ENCODE measurements around the gene PSMB3. TPM values are rescaled to one million over a fixed set of nuclear protein-coding genes. Genes with fewer than 3 reads are reported as not detected.
A peak's percentile ranks its signal among the peaks of the same experiment; 100 is the strongest.

PSMB3 gene
- total RNA-seq, 1 donor from 2014 or later, result 138 TPM

- Mint-ChIP-seq H3K27ac (peak within 1 kb of the TSS; percentile 98), H3K36me3 (ENCODE audit: insufficient read depth) (peaks cover 22% of the 10 kb centered on the region), H3K4me3 (ENCODE audit: low read depth) (peak within 1 kb of the TSS; percentile 90), H3K9me3 (ENCODE audit: low read depth) (no peaks in the 10 kb centered on the region), H3K27me3 (no peaks in the 10 kb centered on the region), H3K4me1 (ENCODE audit: low read depth) (peaks cover 28% of the 10 kb centered on the region)
- peak; percentile 96 for DNase-seq (ENCODE audit: low spot score, unreplicated experiment)
- no peak for TF ChIP-seq CTCF (IDR thresholded peaks at IDR 0.05; ENCODE audit: unreplicated experiment)
Measured at GRCh38 chr17:38799501-38800236, 47.1 kb downstream of the PSMB3 start, which contains the start of gene PIP4K2B. TSS of gene PIP4K2B (minus strand) at chr17:38799556. CDS start at chr17:38799424, 132 bp downstream.

GRCh38 chr17:38800237-38800760 is 47.8 kb downstream of the PSMB3 start:
- no peaks in the 10 kb centered on the region for H3K27me3 Mint-ChIP-seq
- H3K4me1 Mint-ChIP-seq (ENCODE audit: low read depth), result peaks cover 28% of the 10 kb centered on the region
- peak overlapping the region; percentile 68 for H3K4me3 Mint-ChIP-seq (ENCODE audit: low read depth)
- H3K36me3 Mint-ChIP-seq (ENCODE audit: insufficient read depth), result peaks cover 22% of the 10 kb centered on the region
- H3K9me3 Mint-ChIP-seq (ENCODE audit: low read depth), result no peaks in the 10 kb centered on the region
- no peak for DNase-seq (ENCODE audit: low spot score, unreplicated experiment)
- H3K27ac Mint-ChIP-seq, result peak overlapping the region; percentile 80
- TF ChIP-seq CTCF (IDR thresholded peaks at IDR 0.05; ENCODE audit: unreplicated experiment), result no peak

GRCh38 chr17:38809828-38810227 is 57.3 kb downstream of the PSMB3 start:
- Mint-ChIP-seq H3K36me3 (ENCODE audit: insufficient read depth) (peaks cover 21% of the 10 kb centered on the region), H3K4me1 (ENCODE audit: low read depth) (no peaks in the 10 kb centered on the region), H3K27ac (no peak overlapping the region), H3K27me3 (no peaks in the 10 kb centered on the region), H3K9me3 (ENCODE audit: low read depth) (no peaks in the 10 kb centered on the region), H3K4me3 (ENCODE audit: low read depth) (no peak overlapping the region)
- no peak for TF ChIP-seq CTCF (IDR thresholded peaks at IDR 0.05; ENCODE audit: unreplicated experiment)
- no peak for DNase-seq (ENCODE audit: low spot score, unreplicated experiment)

Small RNAs within 50 kb of the gene (microRNA-seq; reads per million reads assigned to microRNA genes)
- gene MIR4726 (ENCODE audit: borderline number of aligned reads, unreplicated experiment), result 4.8 reads per million

Other genes starting within 250 kb of the PSMB3 start
- gene SRCIN1, start 146.8 kb upstream of the PSMB3 start, total RNA-seq, result 13.8 and 16.7 TPM in 2 replicates
- 8.2 and 10.0 TPM in 2 replicates for gene EPOP, start 77.8 kb upstream of the PSMB3 start, total RNA-seq
- gene MLLT6, start 47.5 kb upstream of the PSMB3 start, total RNA-seq, result 147 and 155 TPM in 2 replicates
- gene CISD3, start 22.4 kb upstream of the PSMB3 start, total RNA-seq, result 5.1 and 5.9 TPM in 2 replicates
- gene PCGF2, start 4.4 kb upstream of the PSMB3 start, total RNA-seq, result 109 and 112 TPM in 2 replicates
- 66.8 and 77.8 TPM in 2 replicates for gene PIP4K2B, start 46.8 kb downstream of the PSMB3 start, total RNA-seq
- gene CWC25, start 72.6 kb downstream of the PSMB3 start, total RNA-seq, result 17.1 and 19.9 TPM in 2 replicates
- gene RPL23, start 101.0 kb downstream of the PSMB3 start, total RNA-seq, result 1,623 and 1,642 TPM in 2 replicates
- 134 and 135 TPM in 2 replicates for gene LASP1, start 117.3 kb downstream of the PSMB3 start, total RNA-seq
- not detected in 2 replicates for gene FBXO47, start 214.7 kb downstream of the PSMB3 start, total RNA-seq

Data from progenitor cell of endocrine pancreas (in vitro differentiated cells).